Stomach (tissue), 9 donors: ENCODE results near the gene UTS2B. TPM values are rescaled to one million over a fixed set of nuclear protein-coding genes. Genes with fewer than 3 reads are reported as not detected.

Source experiments
- DNase-seq, 2 donors: peaks; one replicate each; pipeline versions ENCODE4 v3.0.0 to v3.0.0-alpha.2; 2013 to 2019
- H3K27ac ChIP-seq, 5 donors: fragments of 200-600 bp in 4 of 5; sonication (generic) in 4 of 5; one replicate each; pipeline ENCODE4 v1.5.1; 2013 to 2019; ENCODE audit warnings: mild to moderate bottlenecking in 1 of 5, moderate library complexity in 1 of 5
- H3K27me3 ChIP-seq, 3 donors: fragments of 200-600 bp; sonication (generic); one replicate each; pipeline ENCODE4 v1.5.1; 2017 to 2019; ENCODE audit warnings: mixed run types in 1 of 3
- H3K36me3 ChIP-seq, 4 donors: fragments of 200-600 bp; sonication (generic); 1 replicate in 3 of 4; 2 replicates in 1 of 4; pipeline ENCODE4 v1.5.1; 2016 to 2019
- H3K4me1 ChIP-seq, 4 donors: fragments of 200-600 bp; sonication (generic); one replicate each; pipeline ENCODE4 v1.5.1; 2016 to 2019
- H3K4me3 ChIP-seq, 4 donors: fragments of 200-600 bp; sonication (generic) in 3 of 4; one replicate each; pipeline ENCODE4 v1.5.1; 2016 to 2019; ENCODE audit warnings: mild to moderate bottlenecking in 1 of 4
- H3K9me3 ChIP-seq, 4 donors: fragments of 200-600 bp; sonication (generic); one replicate each; pipeline ENCODE4 v1.5.1; 2016 to 2019
- CTCF ChIP-seq, 7 experiments: fragments of 450-650 bp in 4 of 7; fragments of 200-600 bp in 3 of 7; sonication (generic) in 3 of 7; IDR thresholded peaks; one replicate each; pipeline ENCODE4 v1.5.1; 2016 to 2019; ENCODE audit warnings: antibody characterized with exemption in 7 of 7, control low read depth in 2 of 7, mild to moderate bottlenecking in 1 of 7
- EP300 ChIP-seq: sonication (generic); formaldehyde crosslinking; IDR thresholded peaks from one replicate; pipeline ENCODE4 v1.6.1; 2017; ENCODE audit warnings: antibody characterized with exemption
- POLR2A ChIP-seq, 4 donors: fragments of 450-650 bp; IDR thresholded peaks; one replicate each; pipeline ENCODE4 v1.6.1; 2016; ENCODE audit warnings: antibody characterized with exemption in 4 of 4, control low read depth in 2 of 4, mild to moderate bottlenecking in 1 of 4, moderate library complexity in 1 of 4
- POLR2AphosphoS5 ChIP-seq, 3 donors: sonication (generic); formaldehyde crosslinking; IDR thresholded peaks; one replicate each; pipeline ENCODE4 v1.6.1; 2016; ENCODE audit warnings: antibody characterized with exemption in 3 of 3
- WGBS, 5 donors: extraction: QIAGEN DNeasy Blood & Tissue Kit in 3 of 5; methylation state at CpG; one replicate each; pipeline versions ENCODE4 v1.1.5 to v1.1.7; 2013 to 2018; 5-methylcytosine and 5-hydroxymethylcytosine counted together
- intact Hi-C: fragments of 100-400 bp; cut with DNase I; formaldehyde crosslinking; loops from one replicate; pipeline ENCODE4 v1.15.1; 2023; ENCODE audit warnings: low total_unique reads
- polyA plus RNA-seq, 3 donors: library from polyadenylated mRNA; stranded (reverse); fragments of 200-250 nt; gene quantifications; one replicate each; pipeline ENCODE4 v1.2.3, GENCODE V29; 2013
- total RNA-seq, 5 donors: library from RNA; depleted of rRNA; stranded (reverse); fragments of >200 nt; gene quantifications; one replicate each; pipeline versions ENCODE4 v1.1.0 to v1.2.3, GENCODE V29; 2014 to 2016
- donor health status: healthy with polysubstance abuse.
- donor health status: Bipolar disorder and iron deficiency.
- donor health status: healthy.

The UTS2B gene
- total and polyA plus RNA-seq, 8 donors, result 0.20 to 0.46 TPM; not detected in 6

GRCh38 chr3:191313296-191313695 is 17.0 kb downstream of the UTS2B start:
- no peaks in the 10 kb centered on the region for H3K27me3 ChIP-seq
- intact Hi-C loops, result no loop called here

GRCh38 chr3:191307341-191307740 is 23.0 kb downstream of the UTS2B start:
- Histone ChIP-seq H3K4me1 (no peaks in the 10 kb centered on the region), H3K36me3 (no peaks in the 10 kb centered on the region), H3K27me3 (no peaks in the 10 kb centered on the region), H3K4me3 (no peak overlapping the region), H3K27ac (no peak overlapping the region), H3K9me3 (no peaks in the 10 kb centered on the region)
- intact Hi-C loops, result no loop called here
- WGBS, 5 donors, result 31 to 66% (median 39%) methylated on average over 4 of the region's 4 CpGs
- TF ChIP-seq POLR2A (IDR thresholded peaks at IDR 0.05) (no peak), POLR2AphosphoS5 (IDR thresholded peaks at IDR 0.05) (no peak), CTCF (IDR thresholded peaks at IDR 0.05) (no peak), EP300 (no peak)
- no peak for DNase-seq

More at GRCh38 chr3:191313296-191313695, 17.0 kb downstream of the UTS2B start:
- Histone ChIP-seq H3K36me3 (no peaks in the 10 kb centered on the region), H3K4me1 (no peaks in the 10 kb centered on the region), H3K9me3 (no peaks in the 10 kb centered on the region), H3K27ac (no peak overlapping the region), H3K4me3 (no peak overlapping the region)
- TF ChIP-seq POLR2AphosphoS5 (IDR thresholded peaks at IDR 0.05) (no peak), POLR2A (IDR thresholded peaks at IDR 0.05) (no peak), EP300 (no peak), CTCF (IDR thresholded peaks at IDR 0.05) (no peak)
- DNase-seq, result no peak
- 85 to 94% (median 86%) methylated on average over 2 of the region's 2 CpGs for WGBS, 5 donors

- no peaks in the 10 kb centered on the region for H3K4me1 ChIP-seq
- 85 to 92% (median 90%) methylated on average over 4 of the region's 4 CpGs for WGBS, 5 donors
- no peak overlapping the region for H3K27ac ChIP-seq
- H3K9me3 ChIP-seq, result no peaks in the 10 kb centered on the region
- H3K27me3 ChIP-seq, result no peaks in the 10 kb centered on the region
- DNase-seq, result no peak
- intact Hi-C loops, result no loop called here
- H3K36me3 ChIP-seq, result no peaks in the 10 kb centered on the region
- no peak for TF ChIP-seq EP300
- no peak for TF ChIP-seq POLR2A (IDR thresholded peaks at IDR 0.05)
- TF ChIP-seq CTCF (IDR thresholded peaks at IDR 0.05), result no peak
- no peak for TF ChIP-seq POLR2AphosphoS5 (IDR thresholded peaks at IDR 0.05)
- no peak overlapping the region for H3K4me3 ChIP-seq
Measured at GRCh38 chr3:191306428-191306827, 23.9 kb downstream of the UTS2B start.

- Histone ChIP-seq H3K27ac (no peak overlapping the region), H3K4me1 (no peaks in the 10 kb centered on the region), H3K9me3 (no peaks in the 10 kb centered on the region), H3K4me3 (no peak overlapping the region), H3K36me3 (no peaks in the 10 kb centered on the region), H3K27me3 (no peaks in the 10 kb centered on the region)
- 82 to 95% (median 84%) methylated on average over 3 of the region's 3 CpGs for WGBS, 5 donors
- no peak for TF ChIP-seq POLR2A (IDR thresholded peaks at IDR 0.05)
- TF ChIP-seq POLR2AphosphoS5 (IDR thresholded peaks at IDR 0.05), result no peak
- no peak for TF ChIP-seq EP300
- no peak for TF ChIP-seq CTCF (IDR thresholded peaks at IDR 0.05)
- no peak for DNase-seq
- intact Hi-C loops, result no loop called here
Measured at GRCh38 chr3:191303596-191303995, 26.7 kb downstream of the UTS2B start.
